ENCODE data around the gene C3orf18.

DNA sequence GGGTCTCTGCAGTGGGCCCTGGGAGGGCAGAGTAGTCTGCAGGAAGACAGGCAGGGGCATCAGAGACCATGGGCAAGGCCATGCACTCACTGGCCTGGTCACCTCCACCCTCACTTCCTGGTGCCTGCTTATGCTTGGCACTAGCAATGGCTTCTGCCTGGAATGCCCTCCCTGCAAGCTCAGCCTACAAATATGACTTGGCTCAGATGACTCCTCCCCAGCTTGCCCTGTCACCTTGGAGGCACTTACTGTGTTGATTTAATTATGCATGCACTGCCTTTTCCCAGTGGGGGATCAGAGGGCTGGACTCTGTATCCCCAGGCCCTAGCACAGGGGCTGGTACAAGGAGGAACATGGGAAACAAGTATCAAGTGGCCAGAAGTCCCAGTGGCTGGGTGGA, 7.8 kb downstream of the C3orf18 start:
- TF ChIP-seq FOXJ3 (CRISPR knock-in tag; IDR thresholded peaks at IDR 0.05) (no peak), GABPA (IDR thresholded peaks at IDR 0.05; ENCODE audit: low read depth) (no peak), TAF1 (IDR thresholded peaks at IDR 0.05; ENCODE audit: borderline replicate concordance, low read depth, low read length) (no peak), FOSL2 (IDR thresholded peaks at IDR 0.05; ENCODE audit: borderline replicate concordance, low read depth) (no peak), MEF2A (IDR thresholded peaks at IDR 0.05; ENCODE audit: borderline replicate concordance, low read depth) (no peak)
- TF ChIP-seq, protein P1, sequence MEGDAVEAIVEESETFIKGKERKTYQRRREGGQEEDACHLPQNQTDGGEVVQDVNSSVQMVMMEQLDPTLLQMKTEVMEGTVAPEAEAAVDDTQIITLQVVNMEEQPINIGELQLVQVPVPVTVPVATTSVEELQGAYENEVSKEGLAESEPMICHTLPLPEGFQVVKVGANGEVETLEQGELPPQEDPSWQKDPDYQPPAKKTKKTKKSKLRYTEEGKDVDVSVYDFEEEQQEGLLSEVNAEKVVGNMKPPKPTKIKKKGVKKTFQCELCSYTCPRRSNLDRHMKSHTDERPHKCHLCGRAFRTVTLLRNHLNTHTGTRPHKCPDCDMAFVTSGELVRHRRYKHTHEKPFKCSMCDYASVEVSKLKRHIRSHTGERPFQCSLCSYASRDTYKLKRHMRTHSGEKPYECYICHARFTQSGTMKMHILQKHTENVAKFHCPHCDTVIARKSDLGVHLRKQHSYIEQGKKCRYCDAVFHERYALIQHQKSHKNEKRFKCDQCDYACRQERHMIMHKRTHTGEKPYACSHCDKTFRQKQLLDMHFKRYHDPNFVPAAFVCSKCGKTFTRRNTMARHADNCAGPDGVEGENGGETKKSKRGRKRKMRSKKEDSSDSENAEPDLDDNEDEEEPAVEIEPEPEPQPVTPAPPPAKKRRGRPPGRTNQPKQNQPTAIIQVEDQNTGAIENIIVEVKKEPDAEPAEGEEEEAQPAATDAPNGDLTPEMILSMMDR (IDR thresholded peaks at IDR 0.05) = no peak
- TF ChIP-seq, protein P2, sequence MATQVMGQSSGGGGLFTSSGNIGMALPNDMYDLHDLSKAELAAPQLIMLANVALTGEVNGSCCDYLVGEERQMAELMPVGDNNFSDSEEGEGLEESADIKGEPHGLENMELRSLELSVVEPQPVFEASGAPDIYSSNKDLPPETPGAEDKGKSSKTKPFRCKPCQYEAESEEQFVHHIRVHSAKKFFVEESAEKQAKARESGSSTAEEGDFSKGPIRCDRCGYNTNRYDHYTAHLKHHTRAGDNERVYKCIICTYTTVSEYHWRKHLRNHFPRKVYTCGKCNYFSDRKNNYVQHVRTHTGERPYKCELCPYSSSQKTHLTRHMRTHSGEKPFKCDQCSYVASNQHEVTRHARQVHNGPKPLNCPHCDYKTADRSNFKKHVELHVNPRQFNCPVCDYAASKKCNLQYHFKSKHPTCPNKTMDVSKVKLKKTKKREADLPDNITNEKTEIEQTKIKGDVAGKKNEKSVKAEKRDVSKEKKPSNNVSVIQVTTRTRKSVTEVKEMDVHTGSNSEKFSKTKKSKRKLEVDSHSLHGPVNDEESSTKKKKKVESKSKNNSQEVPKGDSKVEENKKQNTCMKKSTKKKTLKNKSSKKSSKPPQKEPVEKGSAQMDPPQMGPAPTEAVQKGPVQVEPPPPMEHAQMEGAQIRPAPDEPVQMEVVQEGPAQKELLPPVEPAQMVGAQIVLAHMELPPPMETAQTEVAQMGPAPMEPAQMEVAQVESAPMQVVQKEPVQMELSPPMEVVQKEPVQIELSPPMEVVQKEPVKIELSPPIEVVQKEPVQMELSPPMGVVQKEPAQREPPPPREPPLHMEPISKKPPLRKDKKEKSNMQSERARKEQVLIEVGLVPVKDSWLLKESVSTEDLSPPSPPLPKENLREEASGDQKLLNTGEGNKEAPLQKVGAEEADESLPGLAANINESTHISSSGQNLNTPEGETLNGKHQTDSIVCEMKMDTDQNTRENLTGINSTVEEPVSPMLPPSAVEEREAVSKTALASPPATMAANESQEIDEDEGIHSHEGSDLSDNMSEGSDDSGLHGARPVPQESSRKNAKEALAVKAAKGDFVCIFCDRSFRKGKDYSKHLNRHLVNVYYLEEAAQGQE (IDR thresholded peaks at IDR 0.05; ENCODE audit: low read depth, low read length) = no peak
- TF ChIP-seq, protein P3, sequence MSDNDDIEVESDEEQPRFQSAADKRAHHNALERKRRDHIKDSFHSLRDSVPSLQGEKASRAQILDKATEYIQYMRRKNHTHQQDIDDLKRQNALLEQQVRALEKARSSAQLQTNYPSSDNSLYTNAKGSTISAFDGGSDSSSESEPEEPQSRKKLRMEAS (IDR thresholded peaks at IDR 0.05; ENCODE audit: low read depth) = no peak
